GM12874 (cell line): ENCODE data around the gene TSPAN3.

Experiments
- CTCF ChIP-seq: IDR thresholded peaks from 2 replicates; pipeline ENCODE4 v1.5.1; 2011; ENCODE audit warnings: low read depth, mild to moderate bottlenecking, control low read depth, low read length, moderate library complexity; ENCODE audit not compliant: insufficient read depth

The TSPAN3 gene

GRCh38 chr15:77019521-77020331, 51.2 kb downstream of the TSPAN3 start:
- no peak for TF ChIP-seq CTCF

- TF ChIP-seq CTCF, result no peak
Measured at GRCh38 chr15:77018796-77019505, 52.0 kb downstream of the TSPAN3 start.

- TF ChIP-seq CTCF, result no peak
Measured at GRCh38 chr15:77017761-77018720, 52.9 kb downstream of the TSPAN3 start.

GRCh38 chr15:77017091-77017660, 53.7 kb downstream of the TSPAN3 start:
- no peak for TF ChIP-seq CTCF

GRCh38 chr15:77016321-77016695, 54.6 kb downstream of the TSPAN3 start:
- TF ChIP-seq CTCF, result no peak

GRCh38 chr15:77015646-77016320, 55.1 kb downstream of the TSPAN3 start:
- TF ChIP-seq CTCF, result no peak
